GM19193 (cell line): ENCODE results near the gene C2CD2.

Experiments
- POLR2A ChIP-seq: IDR thresholded peaks from 4 replicates; pipeline ENCODE4 v1.6.1; 2011; ENCODE audit not compliant: insufficient read depth, insufficient read length; ENCODE audit errors: extremely low read depth

The C2CD2 gene

DNA sequence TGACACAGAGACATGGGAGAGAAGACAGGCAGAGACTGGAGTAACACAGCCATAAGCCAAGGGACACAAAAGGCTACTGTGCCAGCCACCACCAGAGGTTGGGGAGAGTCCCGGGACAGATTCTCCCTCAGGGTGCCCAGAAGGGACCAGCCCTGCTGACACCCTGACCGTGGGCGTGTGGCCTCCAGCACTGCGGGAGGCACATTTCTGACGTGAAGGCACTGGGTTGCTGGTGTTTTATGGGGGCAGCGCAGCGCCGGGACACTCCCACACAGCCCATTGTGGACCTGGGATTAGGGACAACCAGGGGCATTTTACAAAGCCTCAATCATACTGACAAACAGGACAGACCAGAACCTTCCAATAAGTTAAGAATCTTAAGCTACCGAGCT lies 100.9 kb downstream of the C2CD2 start:
- no peak for TF ChIP-seq POLR2A

DNA sequence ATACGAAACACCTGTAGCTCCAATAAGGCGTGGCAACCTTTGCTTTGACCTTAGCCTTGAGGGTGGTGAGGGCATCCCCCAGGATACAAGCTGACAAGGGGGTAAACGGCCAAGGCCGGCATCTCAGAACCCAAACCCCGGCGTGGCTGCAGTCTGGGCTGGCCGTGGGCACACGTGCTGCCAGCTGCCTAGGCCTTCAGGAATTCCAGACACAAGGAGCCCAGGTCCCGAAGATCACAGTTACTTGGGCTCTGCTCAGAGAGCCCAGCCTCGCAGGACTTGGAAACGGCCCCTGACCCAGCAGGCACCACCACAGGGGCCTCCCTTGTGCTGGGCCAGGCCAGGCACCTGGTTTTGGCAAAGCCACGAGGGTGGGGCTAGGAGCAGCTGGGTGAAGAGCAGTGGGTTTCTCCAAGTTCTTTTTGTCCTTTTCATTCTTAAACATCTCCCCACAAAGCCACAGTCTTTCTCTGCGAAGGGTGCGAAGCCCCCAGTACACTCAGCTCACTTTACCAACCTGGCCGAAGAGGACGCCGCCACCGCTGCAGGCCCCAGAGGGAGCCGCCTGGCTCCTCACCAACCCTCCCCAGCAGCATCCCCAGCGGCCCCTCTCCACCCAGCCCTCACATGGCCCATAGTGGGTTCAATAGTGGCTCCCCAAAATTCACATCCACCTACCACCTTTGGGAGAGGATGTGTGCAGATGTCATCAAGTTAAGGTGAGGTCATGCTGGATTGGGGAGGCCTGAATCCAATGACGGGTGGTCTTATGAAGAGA lies 101.5 kb downstream of the C2CD2 start:
- TF ChIP-seq POLR2A = no peak

DNA sequence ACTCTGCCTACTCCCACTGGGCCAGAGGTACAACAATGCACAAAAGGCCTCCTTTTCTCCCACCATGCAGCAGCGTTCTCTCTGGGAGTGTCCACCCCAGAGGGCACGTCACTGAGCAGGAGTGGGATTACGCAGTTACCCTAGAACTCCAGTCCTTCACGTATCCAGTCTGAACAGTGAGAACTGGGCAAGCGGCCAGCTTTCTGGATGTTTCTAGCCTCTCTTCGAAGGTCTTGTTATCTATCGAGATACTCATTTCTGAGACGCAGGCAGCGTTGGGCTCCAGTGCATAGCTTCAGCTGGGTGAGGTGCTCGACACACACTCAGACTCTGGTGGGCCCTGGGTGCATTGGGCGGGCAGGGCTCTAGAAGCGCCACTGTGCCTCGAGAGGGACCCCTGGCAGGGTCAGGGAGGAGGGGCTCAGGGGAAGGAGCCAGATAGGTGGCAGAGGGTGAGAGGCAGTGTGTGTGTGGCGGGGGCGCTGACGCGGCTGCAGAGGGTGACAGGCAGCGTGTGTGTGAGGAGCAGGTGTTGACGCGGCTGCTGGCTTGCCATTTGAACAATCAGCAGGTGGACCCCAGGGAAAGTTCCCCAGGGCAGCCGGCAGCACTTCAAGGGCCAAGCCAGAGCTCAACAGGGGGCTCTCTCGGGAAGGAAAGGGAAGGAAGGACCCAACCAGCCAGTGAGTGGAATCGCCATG lies 102.6 kb downstream of the C2CD2 start:
- no peak for TF ChIP-seq POLR2A

- no peak for TF ChIP-seq POLR2A
Observed at GRCh38 chr21:41850085-41850484, 103.7 kb downstream of the C2CD2 start.

DNA sequence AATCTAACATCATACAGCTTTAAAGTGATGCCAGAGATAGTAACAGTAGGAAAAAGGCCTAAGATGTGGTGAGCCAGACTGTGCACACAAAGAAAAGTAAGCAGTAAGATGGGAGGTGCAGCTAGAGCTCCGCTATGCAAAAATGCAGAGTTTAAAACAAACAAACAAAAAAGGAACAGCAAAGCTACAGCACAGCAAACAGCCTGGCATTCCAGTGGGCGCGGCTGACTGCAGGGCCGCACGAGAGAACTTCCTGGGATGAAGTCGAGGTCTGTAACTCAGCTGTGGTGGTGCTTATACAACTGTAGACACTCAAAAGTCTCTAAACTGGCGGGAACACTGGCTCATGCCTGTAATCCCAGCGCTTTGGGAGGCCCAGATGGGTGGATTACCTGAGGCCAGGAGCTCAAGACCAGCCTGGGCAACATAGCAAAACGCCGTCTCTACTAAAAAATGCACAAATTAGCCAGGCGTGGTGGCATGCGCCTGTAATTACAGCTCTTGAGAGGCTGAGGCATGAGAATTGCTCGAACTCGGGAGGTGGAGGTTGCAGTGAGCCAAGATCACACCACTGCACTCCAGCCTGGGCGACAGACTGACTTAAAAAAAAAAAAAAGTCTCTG lies 104.7 kb downstream of the C2CD2 start:
- TF ChIP-seq POLR2A = no peak

GRCh38 chr21:41848533-41848932 lies 105.3 kb downstream of the C2CD2 start:
- TF ChIP-seq POLR2A = no peak

GRCh38 chr21:41847066-41847804 lies 106.6 kb downstream of the C2CD2 start:
- TF ChIP-seq POLR2A = no peak

DNA sequence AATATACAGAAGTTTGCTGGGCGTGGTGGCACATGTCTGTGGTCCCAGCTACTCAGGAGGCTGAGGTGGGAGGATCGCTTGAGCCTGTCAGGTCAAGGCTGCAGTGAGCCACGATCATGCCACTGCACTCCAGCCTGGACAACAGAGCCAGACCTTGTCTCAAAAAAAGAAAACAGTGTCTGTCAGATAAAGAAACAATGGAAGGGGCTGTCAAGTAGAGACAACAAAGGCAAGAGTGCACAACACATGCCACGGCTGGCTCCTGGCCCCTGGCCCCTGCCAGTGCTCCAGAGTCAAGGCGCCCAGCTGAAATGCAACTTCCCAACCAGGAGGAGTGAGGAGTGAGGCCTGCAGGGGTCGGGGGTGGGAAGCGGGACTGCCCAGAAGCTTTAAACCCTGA lies 107.3 kb downstream of the C2CD2 start:
- no peak for TF ChIP-seq POLR2A

DNA sequence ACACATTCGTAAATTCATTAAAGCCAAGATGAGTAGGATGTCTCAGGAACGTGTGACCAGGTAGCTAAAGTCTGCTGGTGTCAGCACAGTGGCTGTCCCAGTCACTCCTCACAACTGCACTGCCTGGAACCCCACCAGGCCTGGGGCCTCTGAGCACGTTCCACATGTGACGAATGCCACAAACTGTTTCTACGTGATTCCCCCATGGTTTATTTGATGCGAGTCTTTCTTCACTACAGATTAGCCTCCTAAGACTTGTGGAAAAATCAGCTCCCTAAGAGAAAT lies 107.8 kb downstream of the C2CD2 start:
- TF ChIP-seq POLR2A = no peak

GRCh38 chr21:41845310-41846032 lies 108.3 kb downstream of the C2CD2 start:
- no peak for TF ChIP-seq POLR2A

DNA sequence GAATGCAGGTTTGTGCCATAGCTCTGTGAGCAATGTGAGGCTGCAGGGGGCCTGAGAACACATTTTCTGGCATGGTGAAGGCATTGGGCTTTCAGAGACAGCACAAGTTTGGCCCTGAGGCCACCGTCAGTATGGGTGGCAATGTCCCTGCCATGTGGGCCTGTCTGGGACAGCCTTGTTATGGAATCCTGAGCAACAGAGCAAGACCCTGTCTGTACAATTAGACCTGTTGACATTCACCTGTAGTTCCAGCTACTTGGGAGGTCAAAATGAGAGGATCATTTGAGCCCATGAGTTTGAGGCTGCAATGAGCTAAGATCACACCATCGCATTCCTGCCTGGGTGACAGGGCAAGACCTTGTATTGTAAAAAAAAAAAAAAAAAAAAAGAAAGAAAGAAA lies 110.2 kb downstream of the C2CD2 start:
- no peak for TF ChIP-seq POLR2A

GRCh38 chr21:41840880-41841279 lies 112.9 kb downstream of the C2CD2 start:
- TF ChIP-seq POLR2A = no peak

GRCh38 chr21:41839387-41840000 lies 114.3 kb downstream of the C2CD2 start:
- no peak for TF ChIP-seq POLR2A

GRCh38 chr21:41837756-41838297 lies 116.0 kb downstream of the C2CD2 start:
- no peak for TF ChIP-seq POLR2A

DNA sequence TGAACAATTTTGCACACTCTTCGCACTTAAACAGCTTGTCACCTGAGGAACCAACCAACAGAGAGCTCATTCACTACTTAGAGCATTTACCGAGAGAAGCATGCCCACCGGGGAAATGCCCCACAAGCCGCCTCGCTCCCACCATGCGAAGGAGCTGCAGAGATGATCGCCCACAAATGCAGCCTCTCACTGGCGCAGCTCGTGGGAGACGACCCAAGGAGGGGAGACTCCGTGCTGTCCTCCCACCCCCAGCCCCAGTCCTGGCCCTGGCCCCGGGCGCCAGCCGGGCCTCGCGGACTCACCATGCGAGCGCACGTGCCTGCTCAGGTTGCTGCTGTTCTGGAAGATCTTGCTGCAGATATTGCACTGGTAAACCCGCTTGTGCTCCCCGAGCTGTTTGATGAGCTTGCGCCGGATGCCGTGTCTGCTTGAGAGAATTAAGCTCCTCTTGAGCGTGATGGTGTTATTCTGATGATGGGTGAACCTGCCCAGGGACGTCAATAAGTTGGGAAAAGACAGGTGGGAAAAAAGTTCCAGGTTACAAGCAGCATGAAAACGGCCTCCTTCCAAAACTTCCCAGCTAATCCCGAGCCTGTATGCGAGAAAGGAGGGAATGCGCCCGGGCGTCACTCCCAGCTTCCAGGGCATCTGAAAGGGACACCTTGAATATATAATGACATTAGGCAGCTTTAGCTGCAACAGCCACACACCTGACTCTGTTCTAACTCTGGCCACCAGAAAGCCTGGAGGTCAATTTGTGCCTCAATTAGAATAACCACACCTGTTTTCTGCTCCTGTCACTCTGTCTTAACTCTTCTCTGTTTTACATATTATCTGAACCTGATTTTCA lies 117.4 kb downstream of the C2CD2 start:
- TF ChIP-seq POLR2A = no peak
